ENCODE data around the gene RIF1.

RIF1 gene

GRCh38 chr2:151481744-151482143, 72.0 kb downstream of the RIF1 start:
- TF ChIP-seq CTCF (IDR thresholded peaks at IDR 0.05) = no peak

GRCh38 chr2:151482171-151482725, 72.5 kb downstream of the RIF1 start:
- H3K9me3 ChIP-seq = no peaks in the 10 kb centered on the region
- no peak for TF ChIP-seq CTCF (IDR thresholded peaks at IDR 0.05)
- intact Hi-C loops (cut with DNase I; ENCODE audit: low total_unique reads) = no loop called here
- no peak for DNase-seq
- H3K36me3 ChIP-seq = peaks cover 16 to 32% (median 28%) of the 10 kb centered on the region in 3 donors
- no peak overlapping the region for H3K4me3 ChIP-seq
- no peaks in the 10 kb centered on the region for H3K27me3 ChIP-seq
- H3K27ac ChIP-seq = no peak overlapping the region
- no peaks in the 10 kb centered on the region for H3K4me1 ChIP-seq

More at GRCh38 chr2:151481744-151482143, 72.0 kb downstream of the RIF1 start:
- DNase-seq = no peak
- Histone ChIP-seq H3K4me3 (no peak overlapping the region), H3K27me3 (no peaks in the 10 kb centered on the region), H3K27ac (no peak overlapping the region), H3K9me3 (no peaks in the 10 kb centered on the region), H3K36me3 (peaks cover 16 to 37% (median 30%) of the 10 kb centered on the region in 3 donors), H3K4me1 (no peaks in the 10 kb centered on the region)
- intact Hi-C loops (cut with DNase I; ENCODE audit: low total_unique reads) = no loop called here

- H3K27me3 ChIP-seq = no peaks in the 10 kb centered on the region
- no peak for TF ChIP-seq CTCF (IDR thresholded peaks at IDR 0.05)
- H3K36me3 ChIP-seq = peaks cover 16 to 22% (median 22%) of the 10 kb centered on the region in 3 donors
- intact Hi-C loops (cut with DNase I; ENCODE audit: low total_unique reads) = no loop called here
- H3K4me1 ChIP-seq = no peaks in the 10 kb centered on the region
- H3K4me3 ChIP-seq = no peak overlapping the region
- no peak overlapping the region for H3K27ac ChIP-seq
- no peaks in the 10 kb centered on the region for H3K9me3 ChIP-seq
- no peak for DNase-seq
These were observed 73.8 kb downstream of the RIF1 start for GRCh38 chr2:151483546-151483945.

GRCh38 chr2:151484100-151484499, 74.4 kb downstream of the RIF1 start:
- intact Hi-C loops (cut with DNase I; ENCODE audit: low total_unique reads) = no loop called here
- Histone ChIP-seq H3K27ac (no peak overlapping the region), H3K4me1 (no peaks in the 10 kb centered on the region), H3K9me3 (no peaks in the 10 kb centered on the region), H3K4me3 (no peak overlapping the region), H3K27me3 (no peaks in the 10 kb centered on the region), H3K36me3 (peaks cover 16 to 22% (median 22%) of the 10 kb centered on the region in 3 donors)
- DNase-seq = no peak
- TF ChIP-seq CTCF (IDR thresholded peaks at IDR 0.05) = no peak

- H3K36me3 ChIP-seq = peaks cover 14 to 22% (median 16%) of the 10 kb centered on the region in 3 donors
- TF ChIP-seq CTCF (IDR thresholded peaks at IDR 0.05) = no peak
These were observed 76.4 kb downstream of the RIF1 start for GRCh38 chr2:151486053-151486452.

GRCh38 chr2:151490276-151490675, 80.6 kb downstream of the RIF1 start:
- H3K4me1 ChIP-seq = no peaks in the 10 kb centered on the region
- no peaks in the 10 kb centered on the region for H3K36me3 ChIP-seq
- H3K27ac ChIP-seq = no peak overlapping the region
- DNase-seq = no peak
- no peak for TF ChIP-seq CTCF (IDR thresholded peaks at IDR 0.05)
- H3K27me3 ChIP-seq = no peaks in the 10 kb centered on the region
- intact Hi-C loops (cut with DNase I; ENCODE audit: low total_unique reads) = no loop called here
- no peak overlapping the region for H3K4me3 ChIP-seq
- no peaks in the 10 kb centered on the region for H3K9me3 ChIP-seq

More at GRCh38 chr2:151486053-151486452, 76.4 kb downstream of the RIF1 start:
- DNase-seq = no peak
- Histone ChIP-seq H3K4me1 (no peaks in the 10 kb centered on the region), H3K9me3 (no peaks in the 10 kb centered on the region), H3K4me3 (no peak overlapping the region), H3K27ac (no peak overlapping the region), H3K27me3 (no peaks in the 10 kb centered on the region)
- intact Hi-C loops (cut with DNase I; ENCODE audit: low total_unique reads) = no loop called here

Measured in tibial artery (tissue), 4 donors.